Epithelial cell of esophagus (primary cell): Measurements from ENCODE around the gene ACTR3.

Experiments used
- DNase-seq: peaks from one replicate; pipeline ENCODE4 v3.0.0; 2010; ENCODE audit warnings: low read depth
- H3K4me3 ChIP-seq: 2 replicates; pipeline ENCODE4 v1.5.1; 2011; ENCODE audit warnings: mild to moderate bottlenecking, low read length, control low read depth
- CTCF ChIP-seq: IDR thresholded peaks from 2 replicates; pipeline ENCODE4 v1.5.1; 2011; ENCODE audit warnings: low read depth, mild to moderate bottlenecking, low read length, control low read depth, inconsistent platforms; ENCODE audit not compliant: insufficient read depth; ENCODE audit errors: missing control alignments

Gene ACTR3

GRCh38 chr2:113966832-113967231 lies 76.9 kb downstream of the ACTR3 start:
- no peak for TF ChIP-seq CTCF
- no peak overlapping the region for H3K4me3 ChIP-seq
- no peak for DNase-seq

- DNase-seq = no peak
- no peak for TF ChIP-seq CTCF
- H3K4me3 ChIP-seq = no peak overlapping the region
Measured at GRCh38 chr2:113967272-113967671, 77.4 kb downstream of the ACTR3 start.

- TF ChIP-seq CTCF = no peak
- no peak overlapping the region for H3K4me3 ChIP-seq
- no peak for DNase-seq
Measured at GRCh38 chr2:113972766-113973165, 82.9 kb downstream of the ACTR3 start.

- H3K4me3 ChIP-seq = no peak overlapping the region
- DNase-seq = no peak
- no peak for TF ChIP-seq CTCF
Measured at GRCh38 chr2:113973810-113974209, 83.9 kb downstream of the ACTR3 start.

GRCh38 chr2:113974727-113975126 lies 84.8 kb downstream of the ACTR3 start:
- DNase-seq = no peak
- TF ChIP-seq CTCF = no peak

GRCh38 chr2:113976277-113976928 lies 86.5 kb downstream of the ACTR3 start:
- H3K4me3 ChIP-seq = no peak overlapping the region
- no peak for DNase-seq
- no peak for TF ChIP-seq CTCF

More at GRCh38 chr2:113974727-113975126, 84.8 kb downstream of the ACTR3 start:
- no peak overlapping the region for H3K4me3 ChIP-seq

- no peak for DNase-seq
- TF ChIP-seq CTCF = no peak
- no peak overlapping the region for H3K4me3 ChIP-seq
Measured at GRCh38 chr2:113977060-113977659, 87.3 kb downstream of the ACTR3 start.
